Esophagus mucosa (tissue), 1 donor: ENCODE results near the gene OMA1. TPM values are rescaled to one million over a fixed set of nuclear protein-coding genes. Genes with fewer than 3 reads are reported as not detected.
"Not testable (repeated sequence)": the region's sequence is repeated elsewhere in the genome, so short reads cannot be mapped to it uniquely, and the experiment has no call there.

Experiments
- ATAC-seq: fragments of 200-7000 bp; cut with Tn5 transposase; one replicate; pipeline ENCODE4 v1.9.1; 2020
- total RNA-seq: library from RNA; stranded (reverse); gene quantifications from one replicate; pipeline ENCODE4 v1.2.4, GENCODE V29; 2023
- donor health status: DM: yes; HTN: yes; CAD: no.

Gene OMA1
- total RNA-seq, 1 donor from 2014 or later = 22.2 TPM

- ATAC-seq = peak; percentile 58
Measured at GRCh38 chr1:58573705-58574591, 27.4 kb upstream of the OMA1 start.

- ATAC-seq = no peak
Measured at GRCh38 chr1:58573138-58573537, 26.6 kb upstream of the OMA1 start.

DNA sequence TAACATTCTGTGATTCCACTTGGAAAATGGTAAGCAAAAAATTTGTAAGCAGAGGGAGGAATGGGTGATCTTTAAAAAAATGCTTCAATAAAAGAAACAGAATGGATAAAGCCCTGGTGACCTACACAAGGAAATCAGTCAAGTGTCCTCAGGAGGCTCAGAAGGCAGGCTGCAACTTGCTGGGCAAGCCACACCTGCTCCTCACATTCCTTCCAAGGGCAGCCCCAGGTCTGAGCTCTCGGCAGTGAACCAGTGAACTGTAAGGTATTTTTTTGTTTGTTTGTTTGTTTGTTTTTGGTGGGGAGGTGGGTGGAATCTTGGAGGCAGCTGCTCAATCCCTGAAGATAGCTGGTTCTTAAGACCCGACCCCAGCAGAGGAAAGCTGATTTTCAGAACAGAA lies 26.2 kb upstream of the OMA1 start:
- ATAC-seq = peak; percentile 52

GRCh38 chr1:58571616-58572015 lies 25.1 kb upstream of the OMA1 start:
- ATAC-seq = no peak

- no peak for ATAC-seq
Measured at GRCh38 chr1:58570817-58571216, 24.3 kb upstream of the OMA1 start.

DNA sequence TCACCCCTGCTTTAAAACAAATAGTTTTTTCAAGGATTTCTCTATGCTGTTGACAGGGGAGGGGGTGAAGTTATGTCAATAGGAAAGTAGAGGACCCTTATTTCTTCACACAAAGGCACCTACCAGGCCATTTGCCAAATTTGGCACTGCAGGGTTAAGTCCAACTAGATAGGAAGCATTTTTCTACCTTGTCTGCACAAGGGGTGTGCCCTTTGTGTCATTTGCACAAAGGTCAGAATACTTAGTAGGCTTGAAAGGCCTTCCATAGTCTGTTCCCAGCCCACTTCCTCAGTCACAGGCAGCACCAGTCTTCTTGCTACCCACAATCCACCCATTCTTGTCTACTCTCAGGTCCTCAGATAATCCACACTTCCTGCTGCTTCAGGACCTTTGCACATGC lies 23.6 kb upstream of the OMA1 start:
- ATAC-seq = no peak

GRCh38 chr1:58568911-58569310 lies 22.4 kb upstream of the OMA1 start:
- ATAC-seq = peak; percentile 55

GRCh38 chr1:58568271-58568860 lies 21.8 kb upstream of the OMA1 start:
- no peak for ATAC-seq

DNA sequence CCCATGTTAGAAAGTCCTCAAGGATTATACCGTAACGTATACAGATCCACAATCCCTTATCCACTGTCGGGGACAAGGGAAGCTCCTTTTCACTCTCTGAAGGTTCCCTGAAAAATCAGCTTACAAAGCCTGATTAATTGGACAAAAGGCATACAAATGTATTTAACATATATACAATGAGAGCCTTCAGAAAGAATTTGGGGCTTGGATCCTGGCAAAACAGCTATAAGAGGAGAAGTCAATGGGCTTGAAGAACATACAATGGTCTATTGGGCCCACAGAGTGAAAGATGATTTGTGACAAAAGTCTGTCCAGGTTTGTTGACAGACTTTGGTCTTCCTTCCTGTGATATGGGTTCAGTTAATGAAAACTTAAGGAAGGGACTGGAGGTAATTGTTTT lies 19.8 kb upstream of the OMA1 start:
- ATAC-seq = no peak

DNA sequence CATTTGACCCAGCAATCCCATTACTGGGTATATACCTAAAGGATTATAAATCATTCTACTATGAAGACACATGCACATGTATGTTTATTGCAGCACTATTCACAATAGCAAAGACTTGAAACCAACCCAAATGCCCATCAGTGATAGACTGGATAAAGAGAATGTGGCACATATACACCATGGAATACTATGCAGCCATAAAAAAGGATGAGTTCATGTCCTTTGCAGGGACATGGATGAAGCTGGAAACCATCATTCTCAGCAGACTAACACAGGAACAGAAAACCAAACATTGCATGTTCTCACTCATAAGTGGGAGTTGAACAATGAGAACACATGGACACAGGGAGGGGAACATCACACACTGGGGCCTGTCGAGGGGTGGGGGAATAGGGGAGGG lies 17.2 kb upstream of the OMA1 start:
- not testable (repeated sequence) for ATAC-seq

GRCh38 chr1:58561633-58562032 lies 15.1 kb upstream of the OMA1 start:
- ATAC-seq = no peak

DNA sequence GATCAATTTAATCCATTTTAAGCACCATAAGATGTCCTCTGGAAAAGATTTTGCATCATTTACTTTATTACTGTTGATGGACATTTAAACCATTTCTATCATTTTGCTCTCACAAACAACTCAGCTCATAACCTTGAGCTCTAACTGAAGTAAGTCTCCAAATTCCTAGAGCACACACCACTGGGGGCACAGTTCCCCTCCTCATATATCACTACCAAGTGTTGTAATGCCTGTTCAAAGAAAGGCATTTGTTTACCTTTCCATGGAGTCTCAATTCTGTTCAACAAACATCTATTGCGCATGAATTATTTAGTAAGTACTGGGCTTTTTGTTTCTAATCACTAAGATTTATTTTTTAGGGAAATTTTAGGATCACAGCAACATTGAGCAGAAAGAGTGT lies 8.9 kb upstream of the OMA1 start:
- ATAC-seq = no peak

DNA sequence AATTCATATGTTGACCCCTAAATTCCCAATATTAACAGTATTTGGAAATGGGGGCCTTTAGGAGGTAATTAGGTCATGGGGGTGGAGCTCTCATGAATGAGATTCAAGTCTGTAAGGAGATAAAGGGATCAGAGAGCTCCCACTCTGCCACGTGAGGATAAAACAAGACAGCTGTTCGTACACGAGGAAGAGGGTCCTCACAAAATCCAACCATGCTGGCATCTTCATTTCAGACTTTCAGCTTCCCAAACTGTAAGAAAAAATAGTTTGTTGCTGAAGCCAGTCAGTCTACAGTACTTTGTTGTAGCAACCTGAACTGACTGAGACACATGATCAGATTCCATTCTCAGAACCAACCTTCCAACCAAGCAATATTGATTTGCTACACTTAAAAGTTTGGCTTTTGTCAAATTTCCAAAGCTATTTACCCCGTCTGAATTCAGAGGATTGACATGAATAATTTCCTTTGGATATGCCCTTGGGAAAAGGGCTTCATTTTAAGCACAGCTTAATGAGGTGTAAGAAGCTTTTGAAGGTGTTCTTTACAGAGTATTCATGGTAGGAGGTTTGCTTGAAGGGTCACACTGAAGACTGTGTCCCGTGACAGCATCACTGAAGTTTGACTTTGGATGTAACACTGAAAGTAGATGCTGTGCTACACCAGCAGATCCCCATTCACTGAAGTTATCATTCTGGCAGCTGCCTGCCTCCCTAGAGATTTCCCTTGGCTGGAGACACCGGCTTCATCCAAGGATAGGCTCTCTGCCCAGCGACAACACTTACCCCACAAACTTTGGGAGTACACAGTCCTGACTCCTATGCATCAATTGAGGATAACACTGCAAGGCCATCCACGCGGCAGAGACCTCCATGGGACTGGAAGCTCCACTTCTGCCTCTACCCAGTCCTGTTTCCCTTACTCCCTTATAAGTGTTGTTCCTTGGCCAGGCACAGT lies 4.9 kb upstream of the OMA1 start:
- ATAC-seq = no peak

DNA sequence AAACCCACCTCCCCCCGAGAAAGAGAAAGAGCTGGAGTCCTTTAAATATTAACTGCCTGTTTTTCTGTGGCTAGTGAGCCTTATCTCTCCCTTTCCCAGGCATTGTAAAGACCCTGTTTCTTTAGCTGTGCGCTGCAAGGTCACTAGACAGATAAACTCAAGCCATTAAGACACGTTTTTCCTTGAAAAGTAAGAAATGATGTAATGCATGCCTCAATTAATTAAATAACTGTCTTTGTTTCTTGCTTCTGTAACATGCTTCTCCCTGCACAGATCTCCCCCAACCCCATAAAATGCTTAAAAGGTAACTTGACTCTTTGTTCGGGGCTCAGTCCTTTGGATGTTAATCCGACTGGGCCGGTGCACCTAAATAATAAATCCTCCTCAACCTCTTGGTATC lies 2.8 kb upstream of the OMA1 start:
- not testable (repeated sequence) for ATAC-seq

DNA sequence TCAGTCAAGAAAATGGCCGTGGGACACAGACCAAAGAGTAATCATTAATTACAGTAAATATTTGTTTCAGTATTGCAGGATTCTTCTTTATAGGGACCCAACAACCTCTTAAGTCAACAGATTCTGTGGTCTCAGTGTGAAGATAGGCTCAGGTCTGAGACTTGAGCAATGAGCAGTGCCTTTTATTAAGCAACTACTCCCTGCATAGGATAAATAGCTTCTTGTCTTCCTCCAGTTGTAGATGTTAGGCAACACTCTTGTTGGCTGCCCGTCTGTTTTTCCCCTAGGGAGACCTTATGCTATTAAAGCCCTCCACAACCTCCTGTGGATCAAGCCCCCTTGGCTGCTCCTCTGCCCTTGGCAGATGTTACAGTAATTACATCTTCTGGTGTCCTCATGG lies 1.8 kb upstream of the OMA1 start:
- no peak for ATAC-seq

GRCh38 chr1:58545591-58546519 lies 671 bp downstream of the OMA1 start:
- peak; percentile 83 for ATAC-seq

- no peak for ATAC-seq
Measured at GRCh38 chr1:58543260-58543659, 3.3 kb downstream of the OMA1 start.

GRCh38 chr1:58539553-58539952 lies 7.0 kb downstream of the OMA1 start:
- no peak for ATAC-seq

GRCh38 chr1:58538821-58539220 lies 7.7 kb downstream of the OMA1 start:
- no peak for ATAC-seq

- ATAC-seq = not testable (repeated sequence)
Measured at GRCh38 chr1:58531842-58532241, 14.7 kb downstream of the OMA1 start.

DNA sequence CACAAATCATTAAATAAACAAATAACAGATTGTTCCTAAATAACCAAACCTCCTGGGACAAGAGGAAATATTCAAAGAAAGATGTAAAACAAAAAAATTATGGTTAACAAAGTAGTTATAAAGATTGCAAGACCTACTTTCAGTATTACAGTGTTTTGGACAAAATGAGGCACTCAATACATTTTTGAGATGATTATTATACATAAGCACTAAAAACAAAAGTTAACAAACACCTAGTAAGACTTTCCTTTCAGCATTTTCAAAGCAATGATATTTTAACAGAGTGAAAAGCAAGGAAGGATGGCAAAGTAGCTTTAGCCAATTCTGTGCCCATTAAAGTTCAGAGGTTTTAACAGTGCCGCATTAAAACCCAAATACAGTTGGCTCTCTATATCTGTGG lies 17.2 kb downstream of the OMA1 start:
- ATAC-seq = no peak

- peak; percentile 80 for ATAC-seq
Measured at GRCh38 chr1:58528518-58528917, 18.0 kb downstream of the OMA1 start.
